Epithelial cell of esophagus (primary cell): Measurements from ENCODE around the gene TENM4.
A peak's percentile ranks its signal among the peaks of the same experiment; 100 is the strongest.
"Not testable (repeated sequence)": the region's sequence is repeated elsewhere in the genome, so short reads cannot be mapped to it uniquely, and the experiment has no call there.

Experiments
- DNase-seq: peaks from one replicate; pipeline ENCODE4 v3.0.0; 2010; ENCODE audit warnings: low read depth
- H3K4me3 ChIP-seq: 2 replicates; pipeline ENCODE4 v1.5.1; 2011; ENCODE audit warnings: mild to moderate bottlenecking, low read length, control low read depth
- CTCF ChIP-seq: IDR thresholded peaks from 2 replicates; pipeline ENCODE4 v1.5.1; 2011; ENCODE audit warnings: low read depth, mild to moderate bottlenecking, low read length, control low read depth, inconsistent platforms; ENCODE audit not compliant: insufficient read depth; ENCODE audit errors: missing control alignments

Gene TENM4

GRCh38 chr11:79229047-79229446 lies 211.8 kb downstream of the TENM4 start:
- peak; percentile 67 for DNase-seq
- no peak overlapping the region for H3K4me3 ChIP-seq
- no peak for TF ChIP-seq CTCF

GRCh38 chr11:79227767-79228755 lies 212.8 kb downstream of the TENM4 start:
- H3K4me3 ChIP-seq, result no peak overlapping the region
- TF ChIP-seq CTCF, result no peak
- no peak for DNase-seq

DNA sequence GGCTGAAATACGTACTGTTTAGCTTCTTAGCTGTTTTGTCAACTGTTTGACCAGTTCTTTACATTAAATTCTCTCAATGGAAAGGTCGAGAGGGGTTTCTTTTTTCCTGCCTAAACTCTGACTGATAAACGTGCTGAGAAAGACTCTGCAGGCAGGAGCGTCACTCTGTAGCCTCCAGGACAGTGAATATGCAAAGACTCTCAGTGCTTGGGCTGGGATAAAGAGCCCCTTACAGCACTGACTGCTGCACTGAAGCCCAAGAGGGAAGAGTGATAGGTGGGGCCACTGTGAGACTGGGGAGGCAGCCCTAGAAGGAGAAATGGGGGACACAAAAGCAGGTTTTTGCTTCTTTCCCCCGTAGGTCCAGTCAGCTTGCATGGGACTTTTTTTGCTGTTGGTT lies 213.5 kb downstream of the TENM4 start:
- no peak overlapping the region for H3K4me3 ChIP-seq
- no peak for DNase-seq
- no peak for TF ChIP-seq CTCF

DNA sequence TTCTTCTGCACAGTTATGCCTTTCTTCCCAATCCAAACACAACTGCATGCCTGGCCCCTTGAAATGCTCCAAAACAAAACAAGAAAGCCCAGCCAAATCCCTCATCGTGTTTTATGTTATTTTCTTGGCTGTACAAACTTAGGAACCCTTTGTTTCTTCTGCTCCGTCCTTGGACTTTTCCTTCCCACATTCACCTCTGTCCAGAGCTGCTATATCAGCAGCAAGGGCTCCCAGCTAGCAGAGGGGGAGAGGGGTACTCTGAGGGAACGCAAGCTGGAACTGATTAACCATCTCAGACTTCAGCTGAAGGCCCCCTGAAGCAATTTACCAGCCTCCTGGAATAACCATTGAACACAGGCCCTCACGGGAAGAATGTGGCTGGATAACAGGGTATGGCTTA lies 214.7 kb downstream of the TENM4 start:
- no peak for DNase-seq
- no peak for TF ChIP-seq CTCF
- no peak overlapping the region for H3K4me3 ChIP-seq

DNA sequence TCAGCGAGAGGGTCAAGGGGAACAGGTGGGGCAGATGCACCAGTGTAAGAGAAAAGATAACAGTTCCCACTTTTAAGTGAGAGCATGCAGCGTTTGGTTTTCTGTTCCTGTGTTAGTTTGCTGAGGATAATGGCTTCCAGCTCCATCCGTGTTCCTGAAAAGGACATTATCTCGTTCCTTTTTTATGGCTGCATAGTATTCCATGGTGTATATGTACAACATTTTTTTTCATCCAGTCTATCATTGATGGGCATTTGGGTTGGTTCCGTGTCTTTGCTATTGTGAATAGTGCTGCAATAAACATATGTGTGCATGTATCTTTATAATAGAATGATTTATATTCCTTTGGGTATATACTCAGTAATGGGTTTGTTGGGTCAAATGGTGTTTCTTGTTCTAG lies 218.7 kb downstream of the TENM4 start:
- not testable (repeated sequence) for H3K4me3 ChIP-seq, DNase-seq

DNA sequence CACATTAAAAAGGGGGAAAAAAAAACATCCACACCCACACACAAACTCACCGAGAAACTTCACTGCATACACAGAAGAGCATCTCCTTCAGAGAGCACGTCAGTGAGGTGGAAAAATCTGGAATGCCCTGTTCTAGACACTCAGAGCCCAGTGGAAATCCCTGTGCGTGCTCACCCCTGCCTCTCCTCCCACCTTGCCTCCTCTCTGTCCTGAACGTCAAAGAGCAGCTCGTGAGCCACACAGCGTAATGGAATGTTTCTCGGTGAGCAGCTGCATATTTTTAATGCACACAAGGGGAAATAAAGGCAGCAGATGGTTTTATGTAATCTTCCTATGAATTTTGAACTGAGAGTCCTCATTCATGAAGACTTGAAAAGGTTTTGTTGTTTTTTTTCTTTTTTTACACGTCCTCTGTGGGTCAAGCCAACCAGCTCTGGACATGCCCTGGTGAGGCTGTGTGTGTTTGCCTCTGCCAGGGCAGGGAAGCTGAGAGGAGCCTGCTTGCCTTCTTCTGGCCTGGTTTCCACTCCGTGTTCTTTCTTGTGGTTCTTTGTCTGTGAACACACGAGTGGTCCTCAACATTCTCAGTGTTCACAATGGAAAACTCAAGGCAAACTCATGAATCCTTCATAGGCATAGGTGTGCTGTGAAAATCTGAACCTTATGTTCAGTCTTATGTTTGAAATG lies 219.2 kb downstream of the TENM4 start:
- no peak overlapping the region for H3K4me3 ChIP-seq
- TF ChIP-seq CTCF, result no peak
- DNase-seq, result no peak

DNA sequence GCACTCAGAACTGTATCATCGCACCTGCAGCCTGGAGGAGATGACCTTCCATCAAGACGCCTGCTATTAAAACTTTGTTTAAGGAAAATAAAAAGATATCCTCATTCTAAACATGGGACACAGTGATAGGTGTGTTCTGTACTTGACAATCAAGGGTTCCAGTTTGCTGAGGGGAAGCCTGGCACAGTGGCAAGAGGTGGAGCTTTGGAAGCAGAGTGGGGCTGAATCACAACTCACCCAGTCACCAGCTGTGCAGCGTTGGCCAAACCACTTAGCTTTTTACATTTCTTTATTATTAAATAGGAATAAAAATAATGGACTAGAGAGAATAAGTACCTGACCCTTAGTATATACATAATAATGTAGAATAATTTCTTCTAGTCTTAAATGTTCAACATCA lies 220.7 kb downstream of the TENM4 start:
- no peak overlapping the region for H3K4me3 ChIP-seq
- TF ChIP-seq CTCF, result no peak
- DNase-seq, result no peak
